Endothelial cell of umbilical vein (primary cell): ENCODE results near the gene ADGRD1. TPM values are rescaled to one million over a fixed set of nuclear protein-coding genes. Genes with fewer than 3 reads are reported as not detected.

Experiments used
- BruUV-seq: library from RNA; stranded (reverse); fragments of 400-500 nt; replicated peaks from 2 replicates; lab custom pipeline; 2021; lab: Mats Ljungman, UMichigan
- CTCF ChIA-PET: fragments of 300-600, 350-600 bp; sonication (Branson Sonifier 250); formaldehyde crosslinking; loops from one replicate; lab custom pipeline; 2021; ENCODE audit warnings: antibody characterized with exemption, inconsistent platforms; lab: Charles Lee
- POLR2A ChIA-PET: fragments of 300-600, 350-600 bp; sonication (Branson Sonifier 250); formaldehyde crosslinking; loops from one replicate; lab custom pipeline; 2021; ENCODE audit warnings: antibody characterized with exemption, inconsistent platforms; lab: Charles Lee
- DNase-seq: peaks from one replicate; pipeline ENCODE4 v3.0.0-alpha.2; 2011; ENCODE audit warnings: low read depth, low spot score
- FAIRE-seq: peaks from 2 replicates; lab custom pipeline; 2011; peaks lifted over from hg19 to GRCh38; lab: Jason Lieb, UNC
- H2AFZ ChIP-seq: 2 replicates; pipeline ENCODE4 v1.6.0; 2012; ENCODE audit warnings: low read depth, low read length, control low read depth, inconsistent platforms
- H3K27ac ChIP-seq: 2 replicates; pipeline ENCODE4 v1.5.1; 2011; ENCODE audit warnings: low read depth, mild to moderate bottlenecking, control low read depth, low read length, moderate library complexity; ENCODE audit not compliant: insufficient read depth
- H3K27me3 ChIP-seq, 2 experiments: 2 replicates each; pipeline versions ENCODE4 v1.6.0 to v1.6.1; 2011; ENCODE audit warnings: low read length in 2 of 2, mixed read lengths in 1 of 2; ENCODE audit not compliant: control insufficient read depth in 2 of 2, insufficient read depth in 2 of 2
- H3K36me3 ChIP-seq, 2 experiments: 2 replicates in 1 of 2; 3 replicates in 1 of 2; pipeline ENCODE4 v1.5.1; 2011; ENCODE audit warnings: low read length in 2 of 2, mild to moderate bottlenecking in 1 of 2, moderate library complexity in 1 of 2; ENCODE audit not compliant: control insufficient read depth in 2 of 2, insufficient read depth in 2 of 2; ENCODE audit errors: extremely low read depth in 1 of 2
- H3K4me1 ChIP-seq: 3 replicates; pipeline ENCODE4 v1.5.1; 2011; ENCODE audit warnings: mild to moderate bottlenecking, low read length; ENCODE audit not compliant: control insufficient read depth, insufficient read depth; ENCODE audit errors: extremely low read depth
- H3K4me2 ChIP-seq: 2 replicates; pipeline ENCODE4 v1.6.1; 2011; ENCODE audit warnings: low read length, control low read depth, mixed read lengths; ENCODE audit not compliant: insufficient read depth
- H3K4me3 ChIP-seq, 3 experiments: fragments of 200-600 bp in 1 of 3; sonication (generic), shearing (Covaris generic) in 1 of 3; replicated peaks in 1 of 3; 2 replicates each; pipeline ENCODE4 v1.5.1; 2011 to 2016; ENCODE audit warnings: control low read depth in 3 of 3, low read length in 3 of 3, mild to moderate bottlenecking in 2 of 3, inconsistent platforms in 1 of 3, low read depth in 1 of 3, moderate library complexity in 1 of 3; ENCODE audit not compliant: insufficient read depth in 1 of 3
- H3K79me2 ChIP-seq: 2 replicates; pipeline ENCODE4 v1.6.0; 2012; ENCODE audit warnings: low read length, inconsistent platforms; ENCODE audit not compliant: control insufficient read depth, insufficient read depth
- H3K9ac ChIP-seq: replicated peaks from 2 replicates; pipeline ENCODE3; 2011; ENCODE audit warnings: low read length, control low read depth; ENCODE audit not compliant: insufficient read depth; ENCODE audit errors: extremely low read depth
- H3K9me1 ChIP-seq: replicated peaks from 3 replicates; pipeline ENCODE4 v1.6.0; 2011; ENCODE audit warnings: mild to moderate bottlenecking, low read length; ENCODE audit not compliant: control insufficient read depth, insufficient read depth; ENCODE audit errors: extremely low read depth
- H3K9me3 ChIP-seq: replicated peaks from 2 replicates; pipeline ENCODE4 v1.5.1; 2012; ENCODE audit warnings: low read length, inconsistent platforms; ENCODE audit not compliant: control insufficient read depth, insufficient read depth
- H4K20me1 ChIP-seq: replicated peaks from 2 replicates; pipeline ENCODE3; 2011; ENCODE audit warnings: mild to moderate bottlenecking, low read length; ENCODE audit not compliant: control insufficient read depth, insufficient read depth; ENCODE audit errors: extremely low read depth
- CTCF ChIP-seq, 2 donors: IDR thresholded peaks; 1 replicate in 1 of 2; 2 replicates in 1 of 2; pipeline ENCODE4 v1.5.1; 2011; ENCODE audit warnings: low read length in 2 of 2, mild to moderate bottlenecking in 2 of 2, moderate library complexity in 2 of 2, control low read depth in 1 of 2, inconsistent platforms in 1 of 2, low read depth in 1 of 2; ENCODE audit not compliant: insufficient read depth in 1 of 2; ENCODE audit errors: extremely low read depth in 1 of 2
- EZH2 ChIP-seq: IDR thresholded peaks from 2 replicates; pipeline ENCODE4 v1.6.1; 2012; ENCODE audit warnings: borderline replicate concordance, low read depth, mild to moderate bottlenecking, moderate library complexity, low read length, inconsistent platforms; ENCODE audit not compliant: severe bottlenecking
- FOS ChIP-seq: IDR thresholded peaks from 2 replicates; pipeline ENCODE4 v1.6.1; 2011; ENCODE audit warnings: mild to moderate bottlenecking, low read length, moderate library complexity, borderline replicate concordance; ENCODE audit not compliant: insufficient read depth
- GATA2 ChIP-seq: IDR thresholded peaks from 2 replicates; pipeline ENCODE4 v1.7.0; 2011; ENCODE audit warnings: low read depth, mild to moderate bottlenecking, moderate library complexity, mixed read lengths, low read length; ENCODE audit not compliant: insufficient read length, insufficient read depth
- JUN ChIP-seq: IDR thresholded peaks from 2 replicates; pipeline ENCODE4 v1.6.1; 2011; ENCODE audit warnings: borderline replicate concordance, low read depth; ENCODE audit not compliant: insufficient read length, insufficient read depth
- MAX ChIP-seq: IDR thresholded peaks from 2 replicates; pipeline ENCODE4 v1.6.1; 2011; ENCODE audit not compliant: insufficient read depth, insufficient read length
- MYC ChIP-seq: IDR thresholded peaks from one replicate; pipeline ENCODE4 v1.6.1; 2011; ENCODE audit warnings: mild to moderate bottlenecking, low read depth, low read length
- POLR2A ChIP-seq: IDR thresholded peaks from 2 replicates; pipeline ENCODE4 v1.6.1; 2012; ENCODE audit warnings: low read depth, mild to moderate bottlenecking, control low read depth, low read length
- POLR2AphosphoS5 ChIP-seq: IDR thresholded peaks from 2 replicates; pipeline ENCODE4 v1.6.1; 2012; ENCODE audit warnings: low read depth, mild to moderate bottlenecking, control low read depth, low read length, moderate library complexity; ENCODE audit not compliant: insufficient read depth
- dilution Hi-C: fragments of 300-500 bp; cut with MboI; formaldehyde crosslinking; loops from one replicate; pipeline ENCODE4 v1.15.0; 2019; ENCODE audit warnings: low sequenced_read_pairs; ENCODE audit not compliant: extremely low pct_ligation_motif_present
- intact Hi-C: fragments of 100-400 bp; cut with micrococcal nuclease; formaldehyde crosslinking; loops from one replicate; pipeline ENCODE4 v1.10.0; 2022
- polyA plus RNA-seq, 4 experiments: library from polyadenylated mRNA; depleted of rRNA in 3 of 4; stranded (reverse) in 3 of 4; unstranded in 1 of 4; fragments of >200 nt; gene quantifications; 2 replicates each; pipeline versions ENCODE4 v1.2.1 to v1.2.3, GENCODE V29; 2011 to 2012; ENCODE audit warnings: missing spikeins in 1 of 4
- total RNA-seq: library from RNA; stranded (reverse); gene quantifications from 2 replicates; pipeline ENCODE4 v1.2.3, GENCODE V29; 2021

Gene ADGRD1
- total and polyA plus RNA-seq, 2 donors (not counting 3 experiments of a cell fraction or from before 2014, with no cell fraction given): 0.07 TPM; not detected in 1

GRCh38 chr12:131102493-131102931, 148.8 kb downstream of the ADGRD1 start:
- no peak for TF ChIP-seq JUN
- no peak for TF ChIP-seq FOS
- TF ChIP-seq EZH2: no peak
- TF ChIP-seq POLR2AphosphoS5: no peak
- TF ChIP-seq MAX: no peak
- TF ChIP-seq CTCF (IDR thresholded peaks at IDR 0.05; ENCODE audit: extremely low read depth in 1 of 2, insufficient read depth in 1 of 2, low read depth in 1 of 2, low read length in 2 of 2): no peak
- no peak for TF ChIP-seq POLR2A
- TF ChIP-seq MYC: no peak
- TF ChIP-seq GATA2: no peak
- H3K9ac ChIP-seq: no peak overlapping the region
- H3K9me3 ChIP-seq: no peaks in the 10 kb centered on the region
- dilution Hi-C loops: no loop called here
- H4K20me1 ChIP-seq: no peaks in the 10 kb centered on the region
- no peaks in the 10 kb centered on the region for H3K4me1 ChIP-seq
- no peaks in the 10 kb centered on the region for H3K79me2 ChIP-seq
- no peaks in the 10 kb centered on the region for H3K36me3 ChIP-seq
- no peaks in the 10 kb centered on the region for H3K27me3 ChIP-seq
- intact Hi-C loops: no loop called here
- no peak overlapping the region for H2AFZ ChIP-seq
- H3K4me2 ChIP-seq: no peak overlapping the region
- FAIRE-seq (no peak), DNase-seq (no peak)
- ChIA-PET POLR2A (no interaction called here), CTCF (no interaction called here)
- H3K9me1 ChIP-seq: no peaks in the 10 kb centered on the region
- no TSS peak for BruUV-seq
- H3K27ac ChIP-seq: no peak overlapping the region
- H3K4me3 ChIP-seq: no peak overlapping the region
